ENCODE measurements around the gene ZNF521.

ZNF521 gene

DNA sequence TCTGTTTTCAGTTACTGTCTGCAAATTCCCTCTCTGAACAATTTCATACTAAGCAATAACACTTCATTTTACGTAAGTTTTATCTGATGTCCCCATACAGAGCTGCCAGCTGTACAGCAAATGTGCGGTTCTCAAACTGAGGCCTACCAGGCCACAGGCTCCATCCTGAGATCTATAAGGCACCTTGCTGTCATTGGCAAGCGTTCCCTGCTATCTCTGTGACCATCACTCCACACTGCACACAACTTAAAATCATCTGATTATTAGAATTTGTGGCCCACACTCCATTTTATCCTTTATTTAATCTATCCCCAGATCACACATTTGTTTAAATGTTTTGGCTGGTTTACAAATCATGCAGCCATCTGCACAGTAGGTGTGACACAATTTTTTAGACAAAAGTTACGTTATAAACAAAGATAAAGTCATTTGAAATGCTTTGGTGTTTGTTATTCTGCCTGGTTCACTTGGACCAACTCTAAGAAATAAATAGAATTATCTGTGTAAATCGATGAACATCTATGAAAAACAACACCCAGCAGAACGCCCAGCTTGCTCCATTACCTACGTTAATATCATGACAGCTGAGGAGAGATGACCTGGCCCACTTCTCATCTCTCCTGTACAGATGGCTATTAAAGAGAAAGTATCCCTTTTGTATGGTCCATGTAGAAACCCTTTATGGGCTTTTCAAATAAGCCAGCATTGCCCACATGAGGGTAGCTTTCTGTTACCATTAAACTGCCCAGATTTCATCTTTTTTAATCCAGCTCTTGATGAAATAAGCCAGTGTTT lies 162.4 kb downstream of the ZNF521 start:
- H3K27me3 ChIP-seq (ENCODE audit: control insufficient read depth, insufficient read depth, low read length): no peaks in the 10 kb centered on the region
- H3K4me1 ChIP-seq (ENCODE audit: control insufficient read depth, insufficient read depth, low read length): peaks cover 10% of the 10 kb centered on the region
- no peak overlapping the region for H3K4me3 ChIP-seq (ENCODE audit: low read depth, low read length)
- H3K9me3 ChIP-seq (ENCODE audit: control insufficient read depth, insufficient read depth, low read length): no peaks in the 10 kb centered on the region
- no peak overlapping the region for H3K9ac ChIP-seq (ENCODE audit: low read depth, low read length)
- H3K36me3 ChIP-seq (ENCODE audit: control insufficient read depth, insufficient read depth, low read length): no peaks in the 10 kb centered on the region

DNA sequence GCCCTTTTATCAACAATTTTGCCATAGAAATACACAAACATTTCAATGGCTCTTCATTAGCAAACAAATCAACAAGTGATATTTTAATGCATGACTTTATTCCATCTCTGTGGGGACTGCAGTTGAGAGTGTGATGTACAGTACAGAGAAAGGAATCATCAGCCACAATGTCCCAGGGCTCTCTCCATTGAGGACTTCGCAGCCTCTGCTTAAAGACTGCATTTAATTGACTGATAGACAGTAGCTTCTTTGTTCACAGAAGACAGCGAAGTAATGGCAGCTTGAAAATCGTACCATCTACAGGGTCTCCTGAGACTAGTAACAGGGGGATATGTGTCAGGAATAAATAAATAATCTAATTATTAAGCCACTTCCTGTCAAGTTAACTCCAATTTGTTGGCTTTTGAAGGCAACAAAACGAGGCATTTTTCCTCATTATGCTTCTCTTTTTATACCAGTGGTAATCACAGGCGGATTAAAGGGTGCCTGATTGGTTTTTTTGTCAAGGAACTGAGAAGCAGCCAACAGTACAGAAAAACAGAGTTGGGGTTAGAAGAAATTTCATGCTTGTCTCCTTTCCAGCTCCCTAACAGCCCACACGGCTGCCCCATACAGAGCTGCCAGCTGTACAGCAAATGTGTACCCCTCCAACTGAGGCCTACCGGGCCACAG lies 164.3 kb downstream of the ZNF521 start:
- no peaks in the 10 kb centered on the region for H3K36me3 ChIP-seq (ENCODE audit: control insufficient read depth, insufficient read depth, low read length)
- H3K9ac ChIP-seq (ENCODE audit: low read depth, low read length): no peak overlapping the region
- H3K27me3 ChIP-seq (ENCODE audit: control insufficient read depth, insufficient read depth, low read length): no peaks in the 10 kb centered on the region
- H3K9me3 ChIP-seq (ENCODE audit: control insufficient read depth, insufficient read depth, low read length): no peaks in the 10 kb centered on the region
- H3K4me1 ChIP-seq (ENCODE audit: control insufficient read depth, insufficient read depth, low read length): peaks cover 10% of the 10 kb centered on the region
- H3K4me3 ChIP-seq (ENCODE audit: low read depth, low read length): no peak overlapping the region

DNA sequence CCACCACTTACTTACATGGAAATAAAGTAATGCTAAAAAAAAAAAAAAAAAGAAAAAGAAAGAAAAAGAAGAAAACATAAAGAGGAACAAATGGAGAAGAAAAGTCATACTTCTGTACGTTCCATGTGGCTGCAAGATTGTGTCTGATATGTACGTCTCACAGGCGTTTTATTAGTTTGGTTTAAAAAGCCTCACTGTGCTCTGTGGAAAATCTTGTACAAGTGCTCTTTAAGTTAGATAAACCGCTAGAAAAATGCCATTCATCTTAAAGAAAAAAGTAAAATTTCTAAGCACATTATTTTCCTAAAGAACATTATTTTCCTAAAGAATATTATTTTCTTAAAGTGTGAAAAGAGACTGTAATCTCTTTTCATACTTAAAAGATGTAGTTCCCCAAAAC lies 165.1 kb downstream of the ZNF521 start:
- Histone ChIP-seq H3K4me1 (ENCODE audit: control insufficient read depth, insufficient read depth, low read length) (peaks cover 2% of the 10 kb centered on the region), H3K9me3 (ENCODE audit: control insufficient read depth, insufficient read depth, low read length) (no peaks in the 10 kb centered on the region), H3K4me3 (ENCODE audit: low read depth, low read length) (no peak overlapping the region), H3K9ac (ENCODE audit: low read depth, low read length) (no peak overlapping the region), H3K36me3 (ENCODE audit: control insufficient read depth, insufficient read depth, low read length) (no peaks in the 10 kb centered on the region), H3K27me3 (ENCODE audit: control insufficient read depth, insufficient read depth, low read length) (no peaks in the 10 kb centered on the region)

DNA sequence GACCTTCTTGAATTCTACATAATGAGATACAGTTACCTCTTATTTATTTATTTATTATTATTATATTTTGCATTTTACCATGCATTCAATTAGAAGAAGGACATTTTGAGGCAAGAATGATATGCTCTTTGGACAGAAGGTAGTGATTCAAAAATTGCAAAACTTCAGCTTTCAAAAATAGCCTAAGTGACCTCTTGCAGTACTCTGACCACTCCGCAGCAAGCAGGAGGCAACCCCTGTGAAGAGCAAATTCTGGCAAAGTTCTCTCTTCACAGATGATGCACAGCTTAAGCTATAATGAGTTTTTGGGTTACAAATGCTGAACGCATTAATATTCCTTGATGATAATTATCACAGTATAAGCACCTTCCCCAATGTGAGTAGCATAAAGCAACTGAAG lies 170.0 kb downstream of the ZNF521 start:
- Histone ChIP-seq H3K27me3 (ENCODE audit: control insufficient read depth, insufficient read depth, low read length) (no peaks in the 10 kb centered on the region), H3K36me3 (ENCODE audit: control insufficient read depth, insufficient read depth, low read length) (no peaks in the 10 kb centered on the region), H3K4me3 (ENCODE audit: low read depth, low read length) (no peak overlapping the region)

DNA sequence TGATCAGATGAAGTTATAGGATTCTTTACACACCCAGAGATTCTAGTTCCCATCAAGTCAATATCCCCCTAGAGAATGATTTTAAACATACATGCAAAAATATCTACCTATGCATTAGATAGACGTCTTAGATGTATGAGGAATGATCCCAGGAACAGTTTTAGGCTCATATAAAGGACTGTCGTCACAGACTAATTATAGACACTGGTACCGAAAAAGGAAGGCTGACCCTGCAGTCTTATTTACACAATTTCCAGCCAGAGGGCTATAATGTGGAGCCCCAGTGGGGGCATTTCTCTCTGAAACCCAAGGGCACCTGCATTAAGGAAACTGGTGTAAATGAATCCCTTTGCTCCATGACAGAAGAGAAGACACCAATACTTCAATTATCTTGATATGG lies 170.4 kb downstream of the ZNF521 start:
- Histone ChIP-seq H3K9me3 (ENCODE audit: control insufficient read depth, insufficient read depth, low read length) (no peaks in the 10 kb centered on the region), H3K27me3 (ENCODE audit: control insufficient read depth, insufficient read depth, low read length) (no peaks in the 10 kb centered on the region), H3K36me3 (ENCODE audit: control insufficient read depth, insufficient read depth, low read length) (no peaks in the 10 kb centered on the region), H3K4me3 (ENCODE audit: low read depth, low read length) (no peak overlapping the region), H3K4me1 (ENCODE audit: control insufficient read depth, insufficient read depth, low read length) (no peaks in the 10 kb centered on the region), H3K9ac (ENCODE audit: low read depth, low read length) (no peak overlapping the region)

More for the DNA sequence above, 170.0 kb downstream of the ZNF521 start:
- H3K4me1 ChIP-seq (ENCODE audit: control insufficient read depth, insufficient read depth, low read length): no peaks in the 10 kb centered on the region
- H3K9ac ChIP-seq (ENCODE audit: low read depth, low read length): no peak overlapping the region
- H3K9me3 ChIP-seq (ENCODE audit: control insufficient read depth, insufficient read depth, low read length): no peaks in the 10 kb centered on the region

DNA sequence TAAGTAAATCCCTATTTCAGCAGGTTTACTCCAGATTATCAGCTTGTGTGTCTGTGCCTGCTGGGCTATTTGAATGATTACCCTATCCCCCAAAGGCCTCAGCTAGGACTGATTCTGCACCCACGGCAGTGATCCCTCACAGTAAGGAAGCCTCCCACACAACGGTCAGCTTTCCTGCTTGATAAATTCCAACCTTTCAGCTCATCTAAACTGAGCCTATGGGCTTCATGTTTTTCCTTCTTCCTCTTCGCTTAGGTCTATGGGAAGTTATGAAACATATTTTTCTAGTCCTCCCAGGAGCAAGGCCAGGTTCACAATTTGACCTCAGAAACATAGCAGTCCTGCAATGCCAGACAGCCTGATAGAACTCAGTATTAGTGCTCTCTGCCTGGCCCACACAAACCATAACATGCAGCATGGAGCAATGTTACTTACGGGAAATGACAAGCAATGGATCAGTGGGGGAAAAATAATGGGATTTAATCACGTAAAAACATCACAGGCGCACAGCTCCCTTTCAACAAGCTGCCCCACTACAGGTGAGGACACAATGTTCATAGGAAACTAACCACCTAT lies 170.9 kb downstream of the ZNF521 start:
- Histone ChIP-seq H3K36me3 (ENCODE audit: control insufficient read depth, insufficient read depth, low read length) (no peaks in the 10 kb centered on the region), H3K4me1 (ENCODE audit: control insufficient read depth, insufficient read depth, low read length) (no peaks in the 10 kb centered on the region), H3K9me3 (ENCODE audit: control insufficient read depth, insufficient read depth, low read length) (no peaks in the 10 kb centered on the region)

DNA sequence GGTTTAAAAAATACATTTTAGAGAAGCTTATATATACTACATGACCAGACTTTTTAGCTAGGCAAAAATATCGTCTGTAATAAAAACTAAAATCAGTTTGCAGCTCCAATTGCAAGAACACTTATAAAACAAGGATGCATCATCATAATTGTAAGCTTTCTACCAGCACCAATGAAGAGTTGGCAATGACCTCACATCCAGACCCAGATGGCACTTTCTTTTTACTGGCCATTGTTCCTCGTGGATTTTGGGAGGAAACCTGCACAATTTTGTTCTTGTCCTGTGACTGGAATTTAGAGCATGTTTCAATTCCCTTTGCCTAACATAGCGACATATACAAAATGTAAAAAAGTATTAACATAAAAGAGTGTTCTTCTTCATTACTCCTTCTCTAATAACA lies 174.3 kb downstream of the ZNF521 start:
- Histone ChIP-seq H3K9ac (ENCODE audit: low read depth, low read length) (no peak overlapping the region), H3K36me3 (ENCODE audit: control insufficient read depth, insufficient read depth, low read length) (no peaks in the 10 kb centered on the region), H3K9me3 (ENCODE audit: control insufficient read depth, insufficient read depth, low read length) (no peaks in the 10 kb centered on the region), H3K4me1 (ENCODE audit: control insufficient read depth, insufficient read depth, low read length) (peaks cover 6% of the 10 kb centered on the region), H3K27me3 (ENCODE audit: control insufficient read depth, insufficient read depth, low read length) (no peaks in the 10 kb centered on the region), H3K4me3 (ENCODE audit: low read depth, low read length) (no peak overlapping the region)

More for the DNA sequence above, 170.9 kb downstream of the ZNF521 start:
- H3K27me3 ChIP-seq (ENCODE audit: control insufficient read depth, insufficient read depth, low read length): no peaks in the 10 kb centered on the region
- no peak overlapping the region for H3K9ac ChIP-seq (ENCODE audit: low read depth, low read length)
- H3K4me3 ChIP-seq (ENCODE audit: low read depth, low read length): no peak overlapping the region

DNA sequence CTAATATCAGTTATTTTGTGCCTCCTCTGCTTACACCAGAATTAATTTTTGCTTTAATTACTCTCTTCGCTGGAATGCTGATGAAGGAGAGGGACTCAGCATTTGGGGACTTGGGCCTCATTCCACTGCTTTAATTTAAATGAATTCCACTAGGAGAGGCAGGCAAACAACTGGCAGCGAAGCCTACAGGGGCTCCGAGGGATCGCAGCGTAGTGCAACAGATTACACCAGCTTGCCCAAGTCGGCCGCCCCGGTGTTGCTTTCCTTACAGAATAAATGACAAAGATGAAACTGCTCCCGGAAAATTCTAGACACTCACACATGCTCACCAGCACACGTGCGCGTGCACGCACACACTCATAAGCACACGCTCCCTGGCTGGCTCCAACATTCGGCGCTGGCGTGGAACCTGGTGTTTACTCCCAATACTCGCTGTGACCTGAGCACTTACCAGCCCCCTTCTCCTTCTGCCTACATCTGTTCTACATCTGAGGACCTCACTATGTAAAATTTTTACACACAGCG lies 175.4 kb downstream of the ZNF521 start:
- H3K9me3 ChIP-seq (ENCODE audit: control insufficient read depth, insufficient read depth, low read length): no peaks in the 10 kb centered on the region
- peaks cover 6% of the 10 kb centered on the region for H3K4me1 ChIP-seq (ENCODE audit: control insufficient read depth, insufficient read depth, low read length)
- no peaks in the 10 kb centered on the region for H3K36me3 ChIP-seq (ENCODE audit: control insufficient read depth, insufficient read depth, low read length)
- no peaks in the 10 kb centered on the region for H3K27me3 ChIP-seq (ENCODE audit: control insufficient read depth, insufficient read depth, low read length)
- H3K9ac ChIP-seq (ENCODE audit: low read depth, low read length): no peak overlapping the region
- no peak overlapping the region for H3K4me3 ChIP-seq (ENCODE audit: low read depth, low read length)

DNA sequence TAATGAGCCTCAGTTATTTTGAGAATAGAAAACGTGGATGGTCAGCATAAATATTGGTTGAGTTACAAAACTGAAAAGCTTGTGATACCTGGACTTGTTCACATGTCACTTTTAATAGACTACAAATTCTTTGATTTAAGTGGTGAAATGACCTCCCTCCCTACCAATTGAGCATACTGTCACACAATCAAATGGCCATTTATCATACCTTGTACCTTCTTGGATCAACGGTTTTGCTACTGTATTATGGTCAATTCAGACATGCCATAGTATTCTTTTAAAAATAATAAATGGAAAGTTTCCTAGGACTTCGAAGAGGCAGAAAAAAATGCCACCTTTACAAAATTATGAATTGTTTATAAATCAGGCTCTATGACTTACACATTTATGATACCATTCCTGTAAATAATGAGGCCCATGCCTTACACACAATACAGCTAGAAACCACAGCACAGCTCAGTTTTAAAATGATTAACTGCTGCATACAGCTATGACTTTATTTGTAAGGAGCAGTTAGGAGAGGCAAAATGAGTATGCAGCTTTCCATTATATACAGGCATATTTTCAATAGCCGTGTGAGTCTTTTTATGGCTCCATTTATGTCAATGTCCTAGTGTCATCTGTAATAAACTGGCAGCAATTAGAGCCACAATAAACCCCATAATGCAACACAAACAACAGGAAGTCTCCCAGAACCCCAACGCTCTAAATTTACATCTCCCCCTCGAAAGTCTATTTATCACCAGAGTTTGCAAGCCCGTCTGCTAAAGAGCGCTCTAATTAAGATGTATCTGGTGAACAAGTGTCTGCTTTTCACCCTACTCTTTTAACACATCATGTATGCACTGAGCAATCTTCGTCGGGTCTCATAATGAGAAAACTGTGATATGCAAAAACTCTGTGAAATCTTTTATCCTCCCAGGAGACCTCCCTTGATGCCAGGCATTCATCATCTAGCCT lies 176.1 kb downstream of the ZNF521 start:
- peaks cover 6% of the 10 kb centered on the region for H3K4me1 ChIP-seq (ENCODE audit: control insufficient read depth, insufficient read depth, low read length)
- H3K9me3 ChIP-seq (ENCODE audit: control insufficient read depth, insufficient read depth, low read length): no peaks in the 10 kb centered on the region
- no peaks in the 10 kb centered on the region for H3K36me3 ChIP-seq (ENCODE audit: control insufficient read depth, insufficient read depth, low read length)
- H3K9ac ChIP-seq (ENCODE audit: low read depth, low read length): no peak overlapping the region
- no peaks in the 10 kb centered on the region for H3K27me3 ChIP-seq (ENCODE audit: control insufficient read depth, insufficient read depth, low read length)
- H3K4me3 ChIP-seq (ENCODE audit: low read depth, low read length): no peak overlapping the region

DNA sequence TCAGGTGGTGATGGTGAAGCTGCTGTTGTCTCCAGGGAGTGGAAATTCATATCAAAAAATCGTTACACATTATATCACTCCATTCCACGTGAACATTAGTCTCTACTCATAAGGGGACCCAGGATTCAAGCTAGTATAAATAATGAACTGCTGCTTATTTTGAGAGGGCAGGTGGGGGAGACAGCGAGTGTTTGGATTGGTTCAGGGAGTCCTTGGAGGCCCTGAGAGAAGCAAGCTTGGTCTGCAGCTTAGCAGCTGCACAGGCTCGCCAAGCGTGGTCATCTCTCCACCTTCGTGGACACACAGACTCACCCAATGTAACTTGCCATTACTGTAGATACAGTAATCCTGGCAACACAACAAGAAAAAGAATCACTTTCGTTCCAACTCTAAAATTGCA lies 177.6 kb downstream of the ZNF521 start:
- no peaks in the 10 kb centered on the region for H3K27me3 ChIP-seq (ENCODE audit: control insufficient read depth, insufficient read depth, low read length)
- H3K4me1 ChIP-seq (ENCODE audit: control insufficient read depth, insufficient read depth, low read length): peaks cover 6% of the 10 kb centered on the region
- no peak overlapping the region for H3K9ac ChIP-seq (ENCODE audit: low read depth, low read length)
- no peak overlapping the region for H3K4me3 ChIP-seq (ENCODE audit: low read depth, low read length)
- no peaks in the 10 kb centered on the region for H3K36me3 ChIP-seq (ENCODE audit: control insufficient read depth, insufficient read depth, low read length)
- no peaks in the 10 kb centered on the region for H3K9me3 ChIP-seq (ENCODE audit: control insufficient read depth, insufficient read depth, low read length)

DNA sequence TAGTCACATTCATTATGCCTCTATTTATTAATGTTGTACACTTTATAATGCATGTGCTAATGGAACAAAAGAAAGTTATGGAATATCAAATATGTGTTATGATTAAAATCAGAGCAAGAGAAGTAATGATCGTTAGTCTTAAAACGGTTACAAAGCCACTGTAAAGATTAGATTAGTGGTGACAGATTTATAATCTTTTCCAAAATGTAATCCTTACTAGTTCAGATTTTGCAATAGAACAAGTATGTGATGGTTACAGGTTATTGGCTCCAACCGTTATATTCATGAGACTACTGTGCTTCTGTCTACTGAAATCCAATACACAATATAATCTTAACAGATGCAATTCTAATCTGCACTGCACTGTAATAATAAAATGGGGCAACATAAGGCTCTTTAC lies 180.6 kb downstream of the ZNF521 start:
- H3K9me3 ChIP-seq (ENCODE audit: control insufficient read depth, insufficient read depth, low read length): no peaks in the 10 kb centered on the region
- peaks cover 6% of the 10 kb centered on the region for H3K4me1 ChIP-seq (ENCODE audit: control insufficient read depth, insufficient read depth, low read length)
- no peak overlapping the region for H3K4me3 ChIP-seq (ENCODE audit: low read depth, low read length)
- no peak overlapping the region for H3K9ac ChIP-seq (ENCODE audit: low read depth, low read length)
- no peaks in the 10 kb centered on the region for H3K27me3 ChIP-seq (ENCODE audit: control insufficient read depth, insufficient read depth, low read length)
- no peaks in the 10 kb centered on the region for H3K36me3 ChIP-seq (ENCODE audit: control insufficient read depth, insufficient read depth, low read length)
